ENCODE data around the gene TENM4.
"Not testable (repeated sequence)": the region's sequence is repeated elsewhere in the genome, so short reads cannot be mapped to it uniquely, and the experiment has no call there.

The TENM4 gene

GRCh38 chr11:79237703-79238102, 203.1 kb downstream of the TENM4 start:
- DNase-seq: no peak

DNA sequence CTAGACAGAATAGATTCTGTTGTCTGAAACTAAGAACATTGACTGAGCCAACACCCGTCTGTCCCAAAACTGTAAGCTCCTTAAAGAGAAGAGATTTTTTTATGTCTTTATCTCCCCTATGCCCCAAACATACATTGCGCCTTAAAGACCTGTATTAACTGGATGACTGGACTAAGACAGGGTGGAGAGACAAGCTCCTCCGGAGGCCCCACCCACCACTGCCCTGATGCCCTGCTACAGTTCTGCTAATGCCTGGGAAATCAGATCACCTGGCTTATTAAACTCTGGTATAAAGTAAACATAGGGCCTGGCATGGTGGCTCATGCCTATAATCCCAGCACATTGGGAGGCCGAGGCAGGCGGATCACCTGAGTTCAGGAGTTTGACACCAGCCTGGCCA, 203.7 kb downstream of the TENM4 start:
- DNase-seq: no peak

DNA sequence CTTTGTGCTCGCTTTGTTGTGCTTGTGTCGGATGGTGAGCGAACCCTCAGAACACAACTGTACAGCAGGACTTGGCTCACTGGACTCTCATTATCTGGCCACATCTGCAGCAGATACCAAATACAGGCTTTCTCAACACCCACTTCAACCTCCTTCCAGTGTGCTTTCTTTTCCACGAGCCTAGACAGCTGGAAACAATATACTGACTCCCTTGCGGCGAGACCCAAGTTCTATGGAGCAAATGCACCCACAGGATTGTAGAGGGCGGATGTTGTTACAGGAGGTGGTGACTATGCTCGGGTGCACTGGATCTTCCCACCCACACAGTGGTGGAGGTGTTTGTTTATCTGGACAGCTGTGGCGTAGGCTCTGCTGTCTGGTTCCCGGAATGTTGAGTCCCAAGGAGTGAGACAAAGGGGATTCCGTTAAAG, 204.3 kb downstream of the TENM4 start:
- DNase-seq: no peak

DNA sequence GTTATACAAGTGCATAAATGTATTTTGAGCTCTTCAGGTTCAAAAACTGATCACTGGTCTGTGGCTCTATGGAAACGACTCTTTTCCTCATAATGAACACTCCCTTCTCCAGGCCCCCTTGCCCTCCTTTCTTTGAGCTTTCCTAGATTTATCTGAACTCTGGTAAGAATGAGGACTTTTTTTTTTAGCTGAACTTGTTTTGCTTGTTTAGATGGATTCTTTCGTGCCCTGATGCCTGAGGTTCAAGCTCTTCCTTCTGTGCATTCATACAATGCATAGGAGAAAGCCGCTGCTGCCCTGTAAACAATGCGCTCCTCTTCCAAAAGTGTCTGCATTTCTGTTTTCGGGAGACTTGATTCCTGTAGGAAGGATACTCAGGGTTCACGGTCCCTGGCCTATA, 205.1 kb downstream of the TENM4 start:
- DNase-seq: no peak

DNA sequence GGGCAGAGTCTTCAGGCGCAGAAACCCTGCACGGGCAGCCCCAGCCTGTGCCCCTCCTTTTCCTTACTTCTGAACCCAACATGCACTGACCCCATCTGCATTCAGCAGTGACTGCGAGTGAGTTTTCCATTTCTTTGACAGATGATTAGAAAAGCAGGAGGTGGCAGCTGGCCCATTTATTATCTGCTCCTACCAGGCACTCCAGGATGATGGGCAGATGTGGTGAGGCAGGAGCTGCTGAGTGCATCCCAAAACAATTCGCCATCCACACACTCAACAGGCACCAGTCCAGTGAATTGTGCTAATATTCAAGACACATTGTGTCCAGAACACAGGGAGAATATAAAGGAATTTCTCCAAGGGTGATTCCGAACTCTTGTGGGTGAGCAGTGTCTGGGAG, 208.5 kb downstream of the TENM4 start:
- no peak for DNase-seq

DNA sequence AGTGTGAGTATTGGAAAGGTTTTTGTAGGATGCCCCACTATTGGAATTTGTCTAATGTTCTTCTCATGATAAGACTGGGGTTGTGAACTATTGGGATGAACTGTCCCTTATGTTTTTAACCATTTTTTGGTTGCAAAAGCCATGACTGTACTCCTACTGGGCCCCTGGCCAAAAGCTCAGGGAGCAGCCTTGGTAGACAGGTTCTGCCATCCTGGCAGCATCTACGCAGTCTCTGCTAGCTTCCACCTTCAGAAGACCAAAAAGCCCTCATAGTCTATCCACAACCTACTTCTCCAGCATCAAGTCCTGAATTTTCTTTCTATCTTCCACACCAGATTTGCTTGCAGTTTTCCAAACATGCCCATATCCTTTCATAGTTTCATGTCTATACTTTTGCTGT, 211.8 kb downstream of the TENM4 start:
- DNase-seq: no peak

- no peak for DNase-seq
Observed at GRCh38 chr11:79227767-79228755, 212.8 kb downstream of the TENM4 start.

- DNase-seq: no peak
Observed at GRCh38 chr11:79227308-79227707, 213.5 kb downstream of the TENM4 start.

GRCh38 chr11:79226126-79226525, 214.7 kb downstream of the TENM4 start:
- no peak for DNase-seq

GRCh38 chr11:79222163-79222562, 218.7 kb downstream of the TENM4 start:
- not testable (repeated sequence) for DNase-seq

- DNase-seq: no peak
Observed at GRCh38 chr11:79221444-79222130, 219.2 kb downstream of the TENM4 start.

- DNase-seq: no peak
Observed at GRCh38 chr11:79220171-79220570, 220.7 kb downstream of the TENM4 start.

- no peak for DNase-seq
Observed at GRCh38 chr11:79219186-79220045, 221.4 kb downstream of the TENM4 start.

GRCh38 chr11:79212741-79213190, 228.1 kb downstream of the TENM4 start:
- no peak for DNase-seq

DNA sequence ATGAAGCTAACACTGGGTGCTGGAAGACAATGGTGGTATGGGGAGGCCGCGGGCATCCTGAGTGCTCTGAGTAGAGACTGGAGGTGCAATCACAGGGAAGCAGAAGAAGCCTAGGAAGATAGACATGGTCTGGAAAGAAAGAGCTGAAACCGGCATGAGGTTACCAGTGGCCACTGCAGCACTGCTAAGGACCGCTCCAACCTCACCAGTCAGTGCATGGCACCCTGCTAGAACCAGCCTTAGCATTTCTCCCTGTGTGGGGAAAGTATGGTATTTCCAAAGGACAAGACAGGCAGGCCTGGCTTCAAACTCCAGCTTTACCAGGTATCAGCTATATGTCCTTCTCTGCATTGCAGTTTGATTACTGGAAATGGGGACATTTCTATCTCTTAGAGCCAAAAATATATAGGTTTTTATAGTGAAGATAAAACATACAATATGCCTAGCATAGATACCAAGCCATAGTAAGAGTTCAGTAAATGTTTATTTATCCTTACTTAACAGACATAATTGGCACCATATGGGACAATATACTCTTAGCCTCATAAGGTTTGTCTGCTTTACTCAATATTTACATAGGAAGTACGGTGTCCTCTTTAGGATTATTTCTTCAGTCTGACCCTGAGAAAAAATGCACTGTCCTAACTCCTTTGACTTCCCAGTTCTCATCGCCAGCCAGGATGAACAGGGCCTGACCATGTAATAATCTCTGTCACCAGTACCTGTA, 231.1 kb downstream of the TENM4 start:
- DNase-seq: no peak

- no peak for DNase-seq
Observed at GRCh38 chr11:79208126-79208525, 232.7 kb downstream of the TENM4 start.

GRCh38 chr11:79206951-79207350, 233.9 kb downstream of the TENM4 start:
- DNase-seq: no peak

- no peak for DNase-seq
Observed at GRCh38 chr11:79205786-79206185, 235.0 kb downstream of the TENM4 start.

DNA sequence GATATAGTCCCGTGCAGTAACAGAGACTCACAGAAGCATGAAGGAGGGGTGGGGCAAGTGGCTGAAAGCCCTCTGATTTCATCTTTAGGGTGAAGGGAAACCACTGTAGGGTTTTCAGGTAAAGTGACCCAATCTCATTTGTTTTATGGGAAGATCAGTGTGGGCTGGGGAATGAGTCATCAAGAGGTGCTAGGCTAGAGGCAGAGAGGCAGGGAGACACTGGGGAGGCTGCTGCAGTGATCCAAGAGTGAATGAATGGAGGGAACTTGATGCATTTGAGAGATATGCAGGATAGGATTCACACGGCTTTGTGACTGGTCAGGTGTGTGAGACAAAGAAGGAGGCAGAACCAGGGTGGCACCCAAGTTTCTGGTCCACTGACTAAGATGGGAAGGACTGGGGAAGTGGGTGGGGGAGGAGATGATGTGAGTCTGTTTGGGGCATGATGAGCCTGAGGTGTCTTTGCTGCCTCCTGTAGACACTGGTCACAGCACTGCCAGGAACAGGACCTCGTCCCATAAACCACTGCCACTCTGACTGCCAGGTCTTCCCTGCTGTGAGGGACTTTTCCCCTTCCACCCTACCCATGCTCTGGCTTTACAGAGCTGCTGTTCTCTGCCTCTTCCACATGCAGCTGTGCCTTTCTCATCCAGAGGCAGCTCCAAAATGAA, 239.0 kb downstream of the TENM4 start:
- DNase-seq: no peak

GRCh38 chr11:79200398-79201070, 240.3 kb downstream of the TENM4 start:
- no peak for DNase-seq

DNA sequence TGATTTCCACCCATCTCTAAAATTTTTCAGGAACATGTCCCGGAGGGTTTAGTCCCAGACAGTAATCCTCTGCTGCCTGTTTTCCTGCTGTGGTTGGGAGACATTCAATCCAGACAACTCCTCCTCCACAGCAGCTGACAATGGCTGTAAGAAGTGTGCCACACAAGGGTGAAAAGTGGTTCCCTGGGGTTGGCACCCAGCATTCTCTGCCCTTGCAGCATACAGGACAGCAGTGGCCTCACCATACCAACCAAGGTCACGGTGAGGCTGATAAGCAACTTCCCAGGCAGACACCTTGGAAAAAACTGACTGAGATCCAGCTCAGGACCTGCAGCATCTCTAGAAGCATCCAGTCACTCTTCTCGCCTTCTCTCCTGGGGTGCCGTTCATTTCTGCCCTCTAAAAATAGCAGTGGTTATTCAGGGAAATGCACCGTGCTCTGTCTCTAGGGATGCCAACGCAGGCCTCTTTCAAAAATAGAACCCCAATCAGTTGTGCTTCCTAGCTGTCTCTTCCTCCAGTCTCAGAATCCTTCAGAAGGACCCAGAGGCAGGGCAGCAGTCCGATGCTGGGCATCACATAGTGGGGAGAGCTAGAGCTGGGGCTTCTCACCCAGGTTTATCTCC, 241.0 kb downstream of the TENM4 start:
- DNase-seq: no peak
